Measurements from ENCODE around the gene KIAA0825.
"Not testable (repeated sequence)": the region's sequence is repeated elsewhere in the genome, so short reads cannot be mapped to it uniquely, and the experiment has no call there.

Gene KIAA0825

GRCh38 chr5:94362857-94363256 is 255.5 kb downstream of the KIAA0825 start:
- no peak for DNase-seq (ENCODE audit: low spot score)

GRCh38 chr5:94361832-94362796 is 256.3 kb downstream of the KIAA0825 start:
- DNase-seq (ENCODE audit: low spot score) = peak; percentile 9

- DNase-seq (ENCODE audit: low spot score) = no peak
These were observed 257.2 kb downstream of the KIAA0825 start for GRCh38 chr5:94361161-94361560.

GRCh38 chr5:94360382-94361130 is 257.8 kb downstream of the KIAA0825 start:
- no peak for DNase-seq (ENCODE audit: low spot score)

GRCh38 chr5:94359880-94360279 is 258.5 kb downstream of the KIAA0825 start:
- DNase-seq (ENCODE audit: low spot score) = no peak

DNA sequence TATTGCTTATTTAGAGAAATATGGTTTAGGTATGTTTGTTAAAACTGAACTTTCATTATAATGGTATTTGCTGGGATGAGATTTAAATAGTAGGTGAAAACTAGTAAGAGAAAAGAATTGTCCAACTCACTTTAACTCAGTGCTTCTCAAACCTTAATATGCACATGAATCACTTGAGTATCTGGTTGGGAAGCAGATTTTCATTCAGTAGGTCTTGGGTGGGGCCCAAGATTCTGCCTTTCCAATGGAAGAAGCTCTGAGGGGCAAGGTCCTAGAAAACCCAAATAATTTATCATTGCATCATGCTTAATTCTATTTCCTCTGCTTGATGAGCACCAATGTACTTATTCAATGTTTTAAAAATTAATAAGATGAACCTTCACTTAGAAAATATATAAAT is 262.6 kb downstream of the KIAA0825 start:
- DNase-seq (ENCODE audit: low spot score) = no peak

GRCh38 chr5:94354837-94355485 is 263.4 kb downstream of the KIAA0825 start:
- not testable (repeated sequence) for DNase-seq (ENCODE audit: low spot score)

DNA sequence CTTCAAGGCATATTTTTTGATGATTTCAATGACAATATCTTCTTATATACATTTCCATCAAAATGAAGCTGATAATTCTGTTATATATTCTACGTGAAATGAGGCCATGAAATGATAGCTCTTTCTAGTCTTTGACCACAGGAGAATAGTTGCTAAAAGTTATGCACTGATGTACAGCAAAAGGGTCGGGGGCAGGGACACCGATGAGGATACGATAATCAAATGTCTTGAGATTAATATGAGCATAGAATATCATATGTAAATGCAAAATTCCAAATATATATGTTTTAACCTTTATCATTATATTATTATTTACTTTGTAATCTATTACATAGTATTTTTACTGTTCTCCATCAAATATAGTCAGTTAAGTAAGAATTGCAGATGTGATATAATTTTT is 264.8 kb downstream of the KIAA0825 start:
- no peak for DNase-seq (ENCODE audit: low spot score)

DNA sequence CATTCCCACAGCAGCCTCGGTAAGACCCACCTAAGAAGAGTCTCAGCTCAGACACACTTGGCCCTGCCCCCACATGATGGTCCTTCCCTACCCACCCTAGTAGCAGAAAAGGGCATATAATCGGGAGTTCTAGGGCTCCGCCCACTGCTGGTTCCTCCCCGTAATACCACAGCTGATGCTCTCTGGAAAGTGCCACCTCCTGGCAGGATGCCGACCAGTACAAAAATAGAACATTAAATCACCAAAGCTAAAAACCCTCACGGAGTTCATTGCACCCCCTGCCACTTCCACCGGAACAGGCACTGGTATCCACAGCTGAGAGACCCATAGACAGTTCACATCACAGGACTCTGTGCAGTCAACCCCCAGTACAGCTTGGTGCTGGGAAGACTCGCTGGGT is 271.3 kb downstream of the KIAA0825 start:
- DNase-seq (ENCODE audit: low spot score) = no peak

GRCh38 chr5:94345257-94345656 is 273.1 kb downstream of the KIAA0825 start:
- no peak for DNase-seq (ENCODE audit: low spot score)

DNA sequence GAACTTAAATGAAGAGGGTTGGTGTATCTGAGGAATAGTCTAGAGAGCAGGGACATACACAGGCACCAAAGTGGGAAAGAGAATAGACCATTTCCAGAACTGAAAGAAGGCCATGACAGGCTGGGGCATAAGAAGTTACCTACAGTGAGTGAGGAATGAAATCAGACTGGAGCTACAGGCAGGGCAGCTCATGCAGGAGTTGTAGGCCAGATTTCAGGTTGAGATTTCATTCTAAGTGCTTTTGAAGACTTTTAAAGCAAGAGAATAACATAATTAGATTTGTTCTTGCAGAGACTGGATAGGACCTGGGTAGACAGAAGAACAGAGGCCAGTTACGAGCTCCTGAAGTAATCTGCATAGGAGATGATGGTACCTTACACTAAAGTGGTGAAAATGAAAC is 280.8 kb downstream of the KIAA0825 start:
- DNase-seq (ENCODE audit: low spot score) = no peak

DNA sequence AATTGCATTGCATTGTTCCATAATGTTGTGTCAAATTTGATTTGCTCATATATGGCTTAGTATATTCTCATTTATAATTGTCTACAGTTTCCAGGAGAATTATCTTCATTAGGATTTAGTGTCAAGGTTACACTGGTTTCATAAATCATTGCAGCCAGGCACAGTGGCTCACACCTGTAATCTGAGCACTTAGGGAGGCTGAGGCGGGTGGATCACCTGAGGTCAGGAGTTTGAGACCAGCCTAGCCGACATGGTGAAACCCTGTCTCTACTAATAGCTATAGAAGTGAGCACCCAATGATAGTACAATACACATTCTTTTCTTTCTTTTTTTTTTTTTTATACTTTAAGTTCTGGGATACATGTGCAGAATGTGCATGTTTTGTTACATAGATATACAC is 282.5 kb downstream of the KIAA0825 start:
- no peak for DNase-seq (ENCODE audit: low spot score)

- no peak for DNase-seq (ENCODE audit: low spot score)
These were observed 289.3 kb downstream of the KIAA0825 start for GRCh38 chr5:94329115-94329514.

- DNase-seq (ENCODE audit: low spot score) = no peak
These were observed 291.8 kb downstream of the KIAA0825 start for GRCh38 chr5:94326586-94326985.

GRCh38 chr5:94316916-94317838 is 301.2 kb downstream of the KIAA0825 start:
- no peak for DNase-seq (ENCODE audit: low spot score)

DNA sequence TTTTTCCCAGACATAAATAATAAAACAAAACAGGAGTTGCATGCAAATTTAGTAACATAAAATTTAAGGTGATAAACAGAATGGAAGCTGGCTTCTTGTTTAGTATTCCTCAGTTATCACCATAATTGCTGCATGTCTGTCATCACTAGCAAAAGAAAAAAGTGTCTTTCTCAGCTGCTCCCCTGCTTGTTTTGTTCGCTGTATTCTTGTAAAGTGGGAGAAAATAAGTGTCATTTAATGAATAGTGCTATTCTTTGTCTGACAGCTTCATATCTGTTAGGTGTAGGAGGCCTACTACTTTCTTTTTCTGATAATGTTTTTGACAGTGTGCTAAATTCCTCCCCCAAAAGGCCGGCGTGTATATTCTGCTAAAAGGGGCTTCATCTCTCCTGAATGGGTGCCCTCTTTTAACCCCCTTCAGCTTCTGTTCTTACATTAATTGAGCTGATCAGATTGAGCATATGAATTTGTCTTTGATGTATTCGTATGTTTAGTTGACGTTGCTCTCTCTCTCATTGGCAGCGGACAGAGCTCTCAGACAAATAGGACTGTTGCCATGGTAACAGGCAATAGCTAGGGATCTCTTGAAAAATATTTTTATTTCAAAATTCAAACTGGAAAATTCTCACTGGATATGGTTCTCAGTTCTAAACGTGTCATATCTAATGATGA is 303.8 kb downstream of the KIAA0825 start:
- DNase-seq (ENCODE audit: low spot score) = no peak

DNA sequence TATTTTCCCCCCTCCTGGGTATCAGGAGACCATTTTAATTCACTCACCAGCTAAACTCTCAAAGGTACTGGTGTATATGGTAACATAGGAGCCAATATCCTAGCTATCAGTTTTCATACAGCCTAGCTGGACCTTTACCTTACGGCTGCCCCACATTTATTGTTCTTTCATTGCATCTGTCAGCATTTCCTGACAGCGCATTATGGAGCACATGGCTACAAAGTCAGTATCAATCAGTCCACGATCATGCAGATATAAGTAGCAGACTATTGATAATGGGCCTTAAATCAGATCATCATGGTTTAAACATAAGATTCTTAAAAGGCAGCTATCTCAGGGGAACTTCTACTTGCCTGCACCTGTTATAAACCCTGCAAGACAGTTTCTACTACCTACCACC is 304.7 kb downstream of the KIAA0825 start:
- DNase-seq (ENCODE audit: low spot score) = no peak

- DNase-seq (ENCODE audit: low spot score) = no peak
These were observed 305.2 kb downstream of the KIAA0825 start for GRCh38 chr5:94313188-94313587.

DNA sequence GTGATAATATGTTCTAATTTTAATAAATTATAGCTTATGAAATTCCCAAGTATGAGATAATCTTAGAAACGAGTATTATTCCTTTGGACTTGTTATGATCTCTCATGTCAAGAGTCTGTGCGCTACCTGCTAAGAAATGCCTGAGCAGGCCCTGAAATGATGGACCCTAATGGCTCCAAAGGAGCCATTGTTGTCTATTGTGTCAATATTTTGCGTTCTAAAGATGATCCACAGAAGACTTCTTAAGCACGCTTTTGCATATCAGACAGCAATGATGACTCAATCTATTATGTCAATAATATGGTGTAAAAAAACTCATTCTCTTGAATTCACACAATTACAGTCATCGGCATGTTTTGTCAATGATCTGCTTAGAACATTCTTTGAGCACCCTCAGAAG is 306.1 kb downstream of the KIAA0825 start:
- no peak for DNase-seq (ENCODE audit: low spot score)

DNA sequence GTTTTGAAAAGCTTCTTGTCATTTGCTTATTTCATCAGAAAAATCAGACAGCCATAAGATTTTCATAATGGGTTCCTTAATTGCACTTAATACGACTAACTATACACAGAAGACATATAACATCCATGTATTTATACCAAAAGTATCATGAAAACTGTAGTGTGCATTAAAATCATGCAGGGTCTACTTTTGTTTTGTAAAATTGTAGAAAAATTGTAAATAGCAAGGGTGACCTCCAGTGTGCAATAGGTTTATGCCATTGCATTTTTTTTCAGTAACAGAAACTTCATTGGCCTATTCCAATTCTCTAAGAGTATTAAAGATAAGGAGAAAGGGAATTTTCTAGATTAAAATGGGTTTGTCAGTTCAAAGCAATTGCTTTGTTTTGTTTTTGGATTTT is 307.6 kb downstream of the KIAA0825 start:
- no peak for DNase-seq (ENCODE audit: low spot score)

- DNase-seq (ENCODE audit: low spot score) = no peak
These were observed 309.3 kb downstream of the KIAA0825 start for GRCh38 chr5:94309141-94309540.

All from kidney tubule cell (primary cell).